Limb (tissue), 2 donors: ENCODE results near the gene ZRANB2.

ENCODE experiments used
- DNase-seq, 2 donors: peaks; one replicate each; pipeline ENCODE4 v3.0.0-alpha.2; 2016; ENCODE audit errors: extremely low spot score in 2 of 2

ZRANB2 gene, protein sequence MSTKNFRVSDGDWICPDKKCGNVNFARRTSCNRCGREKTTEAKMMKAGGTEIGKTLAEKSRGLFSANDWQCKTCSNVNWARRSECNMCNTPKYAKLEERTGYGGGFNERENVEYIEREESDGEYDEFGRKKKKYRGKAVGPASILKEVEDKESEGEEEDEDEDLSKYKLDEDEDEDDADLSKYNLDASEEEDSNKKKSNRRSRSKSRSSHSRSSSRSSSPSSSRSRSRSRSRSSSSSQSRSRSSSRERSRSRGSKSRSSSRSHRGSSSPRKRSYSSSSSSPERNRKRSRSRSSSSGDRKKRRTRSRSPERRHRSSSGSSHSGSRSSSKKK

GRCh38 chr1:71080739-71081696 is at the start of gene ZRANB2:
TSS of gene ZRANB2 (minus strand) at chr1:71081035. CDS start at chr1:71080995, 40 bp downstream.
- DNase-seq = peak; percentile 92 to 96

DNA sequence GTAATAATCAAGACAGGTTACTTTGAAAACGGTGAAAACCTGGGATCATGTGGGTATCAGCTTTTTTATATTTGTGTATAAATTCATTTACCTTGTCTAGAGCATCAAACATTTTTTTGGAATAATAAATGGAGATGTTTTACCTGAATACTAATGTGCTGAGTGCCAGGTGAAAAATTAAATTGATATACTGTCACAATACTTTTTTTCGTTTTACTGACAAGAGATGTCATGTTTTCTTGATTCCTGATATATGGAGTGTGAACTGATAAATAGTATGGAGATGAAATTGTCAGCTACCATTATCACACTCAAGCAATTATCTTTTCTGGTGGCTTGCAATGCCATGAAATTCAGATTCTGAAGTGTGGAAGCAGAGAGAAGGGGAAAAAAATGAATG is 47.2 kb upstream of the ZRANB2 start:
- no peak for DNase-seq

- no peak for DNase-seq
These were observed 37.3 kb upstream of the ZRANB2 start for GRCh38 chr1:71118086-71118485.

DNA sequence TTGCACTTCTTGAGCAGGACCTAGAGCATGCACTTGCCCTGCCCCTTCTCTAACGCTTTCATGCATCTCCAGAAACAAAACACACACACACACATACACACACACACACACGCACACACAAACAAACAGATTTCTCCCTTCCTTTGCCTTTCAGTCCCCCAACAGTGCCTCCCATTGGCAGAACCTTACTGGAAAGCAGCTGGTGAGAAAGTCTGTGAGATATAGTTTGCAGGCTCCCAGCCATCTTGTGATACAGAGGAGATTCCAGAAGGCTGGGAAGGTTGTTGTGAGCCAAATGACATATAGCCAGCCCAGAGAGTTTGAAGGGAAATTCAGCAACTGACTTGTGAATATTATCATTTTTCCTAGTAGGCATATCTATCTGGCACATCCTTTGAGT is 35.9 kb upstream of the ZRANB2 start:
- no peak for DNase-seq

DNA sequence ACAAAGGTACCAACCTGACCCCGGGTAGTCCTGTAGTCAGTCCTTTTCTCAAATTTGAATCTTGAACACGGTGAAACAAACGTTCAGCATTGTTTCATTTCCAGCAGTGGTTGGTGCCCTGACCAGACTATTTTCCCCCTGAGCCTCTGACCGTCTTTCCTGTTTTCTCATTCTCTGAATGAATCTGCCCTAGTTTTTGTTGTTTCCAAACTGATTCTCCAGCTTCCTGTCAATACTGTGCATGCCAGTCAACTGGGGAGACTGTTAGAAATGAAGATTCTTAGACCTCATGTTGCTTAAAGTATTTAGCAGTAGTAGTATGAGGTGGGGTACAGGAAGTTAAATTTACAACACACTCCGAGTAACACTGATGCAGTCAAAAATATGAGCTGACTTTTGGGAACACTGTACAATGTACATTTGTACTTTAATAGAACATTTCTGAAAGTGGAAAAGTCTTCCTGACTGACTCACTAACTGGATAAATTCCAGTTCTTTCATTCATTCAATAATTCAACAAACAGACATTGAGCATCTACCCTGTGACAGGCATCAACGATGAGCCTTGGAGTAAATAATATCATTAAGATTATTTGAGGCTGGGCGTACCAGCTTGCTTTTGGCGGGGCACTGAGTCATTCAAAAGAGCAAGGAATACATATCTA is 26.0 kb upstream of the ZRANB2 start:
- no peak for DNase-seq

GRCh38 chr1:71104417-71104816 is 23.6 kb upstream of the ZRANB2 start:
- DNase-seq = no peak

DNA sequence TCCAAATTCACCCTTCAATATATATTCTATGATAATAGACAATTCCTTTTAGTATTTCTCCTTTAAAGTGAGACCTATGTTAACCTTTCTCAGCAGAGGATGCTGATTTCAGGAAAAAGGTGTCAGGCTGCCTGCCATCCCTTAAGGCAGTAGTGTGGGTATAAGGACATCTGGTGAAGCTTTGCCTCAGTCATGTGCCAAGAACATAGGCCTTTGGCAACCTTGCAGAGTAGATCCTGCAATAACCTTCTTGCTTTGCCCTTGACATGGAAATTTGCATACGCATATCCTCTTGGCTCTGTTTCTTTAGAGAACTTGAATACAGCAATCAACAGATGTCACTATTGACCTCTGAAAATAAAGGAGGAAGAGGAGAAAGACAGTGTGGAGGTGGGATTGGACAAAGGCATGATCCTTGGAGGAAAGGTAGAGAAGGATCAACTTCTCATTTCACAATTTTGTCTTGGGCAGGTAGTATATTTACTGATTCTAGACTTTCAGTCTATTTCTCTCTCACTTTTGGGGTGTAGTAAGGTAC is 21.1 kb upstream of the ZRANB2 start:
- no peak for DNase-seq

DNA sequence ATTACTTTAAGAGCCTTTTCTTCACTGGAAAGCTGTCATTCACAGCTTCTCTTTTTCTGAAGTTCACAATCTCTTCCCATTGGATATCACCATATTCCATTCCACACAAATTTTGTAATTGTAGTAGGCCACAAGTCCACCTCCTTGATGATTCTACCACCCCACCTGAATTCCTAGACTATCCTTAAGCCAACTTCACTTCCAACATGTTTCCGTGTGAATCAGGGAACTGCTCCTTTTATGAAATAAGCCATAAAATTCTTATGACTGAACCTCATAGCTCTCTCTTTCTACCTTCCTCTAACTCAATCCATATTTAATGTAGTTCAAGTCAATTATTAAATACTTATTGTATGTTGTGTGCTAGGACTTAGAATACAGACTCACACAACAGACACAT is 16.6 kb upstream of the ZRANB2 start:
- DNase-seq = no peak

- DNase-seq = no peak
These were observed 14.1 kb upstream of the ZRANB2 start for GRCh38 chr1:71094913-71095312.

DNA sequence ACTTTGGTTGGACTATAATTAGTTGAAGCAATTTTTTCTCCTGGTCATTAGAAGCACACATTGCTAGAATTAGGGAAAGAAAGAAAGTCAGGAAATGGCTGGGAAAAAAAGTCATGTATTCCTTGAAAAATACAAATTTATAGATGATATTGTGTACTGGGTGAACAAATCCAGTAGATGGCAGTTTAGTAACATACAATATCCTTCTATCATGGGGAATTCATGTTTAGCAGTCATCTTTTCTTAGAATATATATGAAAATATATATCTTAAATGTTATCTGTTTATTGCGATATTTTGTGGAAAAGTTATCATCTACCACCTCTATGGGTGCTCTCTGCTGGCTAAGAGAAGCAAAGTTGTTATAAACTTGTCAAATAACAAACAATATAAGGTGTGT is 13.1 kb upstream of the ZRANB2 start:
- peak in 1 of 2 donors; percentile 54 for DNase-seq

- no peak for DNase-seq
These were observed 8.9 kb upstream of the ZRANB2 start for GRCh38 chr1:71089536-71090270.

- DNase-seq = no peak
These were observed 7.9 kb upstream of the ZRANB2 start for GRCh38 chr1:71088645-71089287.

GRCh38 chr1:71087713-71088112 is 6.9 kb upstream of the ZRANB2 start:
- DNase-seq = no peak

DNA sequence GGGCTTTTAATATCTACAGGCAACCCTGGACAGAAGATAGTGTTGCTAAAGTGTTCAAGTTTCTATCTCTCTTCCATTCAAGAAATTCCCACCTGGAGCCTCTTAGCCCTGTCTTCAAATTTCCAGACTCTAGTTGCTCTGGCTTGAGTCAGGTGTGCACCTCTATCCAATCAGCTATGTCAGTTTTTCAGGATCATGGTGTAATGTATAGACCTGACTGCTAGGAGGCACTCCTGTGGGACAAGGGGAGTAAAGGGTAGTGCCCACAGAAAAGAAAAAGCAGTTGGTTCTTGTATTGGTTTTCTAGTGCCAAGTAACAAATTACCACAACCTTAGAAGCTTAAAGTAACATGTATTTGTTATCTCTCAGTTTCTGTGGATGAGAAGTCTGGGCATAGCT is 6.2 kb upstream of the ZRANB2 start:
- no peak for DNase-seq

DNA sequence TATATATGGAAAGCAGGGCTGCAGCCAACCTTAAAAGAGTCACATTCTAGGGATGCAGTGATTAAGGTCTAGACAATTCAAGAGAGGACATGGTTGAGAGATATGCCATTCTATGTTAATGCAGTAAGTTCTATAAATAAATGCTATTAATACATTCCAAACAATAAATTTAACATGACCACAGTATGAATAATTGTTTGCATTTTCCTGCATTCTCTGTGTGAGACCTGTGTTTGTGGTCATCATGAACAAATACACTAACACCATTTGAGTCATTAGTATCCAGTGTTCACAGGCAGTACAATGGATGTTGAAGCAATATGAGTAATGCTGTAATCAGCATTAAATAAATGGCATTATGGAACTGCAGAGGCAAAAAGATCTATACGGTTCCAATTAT is 5.5 kb upstream of the ZRANB2 start:
- no peak for DNase-seq

DNA sequence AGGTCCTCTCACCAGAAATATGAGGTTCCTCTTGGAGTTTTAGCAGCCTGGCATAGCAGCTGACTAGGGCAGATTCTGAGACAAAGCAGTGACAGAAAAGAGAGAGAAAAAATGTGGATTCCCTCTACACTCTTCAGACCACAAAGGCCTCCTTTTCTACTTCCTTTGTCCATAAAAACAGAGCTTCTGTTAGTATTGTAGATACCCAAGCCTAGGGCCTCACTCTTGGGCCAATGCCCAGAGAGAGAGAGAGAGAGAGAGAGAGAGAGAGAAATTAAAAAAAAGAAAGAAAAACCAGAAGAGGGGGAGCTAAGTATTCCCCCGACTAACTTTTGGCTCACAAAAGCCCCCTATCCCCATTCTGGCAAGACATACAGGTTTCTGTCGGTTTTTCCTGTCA is 2.4 kb upstream of the ZRANB2 start:
- no peak for DNase-seq

DNA sequence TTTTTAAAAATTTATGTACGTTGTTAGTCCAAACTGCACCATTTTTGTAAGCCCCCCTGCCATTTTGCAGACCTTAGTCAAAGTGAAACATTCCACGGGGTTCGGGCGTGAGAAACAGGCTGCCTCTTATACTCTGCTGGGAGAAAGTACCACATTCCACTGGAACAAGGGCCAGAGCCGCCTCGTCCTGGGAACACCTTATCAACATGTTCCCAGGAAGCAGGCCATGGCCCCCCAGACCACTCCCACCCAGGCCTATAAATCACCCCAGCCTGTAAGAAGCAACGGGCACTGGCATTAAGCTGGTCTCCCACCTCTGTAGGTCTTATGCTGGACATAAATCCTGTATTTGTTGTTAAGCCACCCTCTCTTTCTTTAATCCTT is 854 bp upstream of the ZRANB2 start:
- peak in 1 of 2 donors; percentile 38 for DNase-seq

GRCh38 chr1:71080230-71080738 is 551 bp downstream of the ZRANB2 start:
- peak in 1 of 2 donors; percentile 2 for DNase-seq

DNA sequence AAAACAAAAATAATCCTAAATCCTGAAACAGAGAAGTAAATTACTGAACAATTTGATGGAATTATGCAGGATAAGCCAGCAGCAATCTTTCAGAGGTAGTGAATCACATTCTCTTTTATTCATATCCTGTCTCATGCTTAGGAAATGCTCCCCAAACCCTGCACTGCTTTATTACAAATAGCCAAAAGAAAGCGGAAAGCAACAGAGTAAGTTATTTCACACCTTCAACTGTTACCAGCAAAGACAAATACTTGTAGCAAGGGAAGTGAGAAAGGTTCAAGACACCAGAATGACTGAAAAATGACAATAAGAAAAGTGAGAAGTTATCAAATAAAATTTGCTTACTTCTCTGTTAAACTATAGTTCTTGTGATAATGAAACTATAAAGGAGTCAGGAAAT is 6.2 kb downstream of the ZRANB2 start:
- no peak for DNase-seq

- no peak for DNase-seq
These were observed 8.6 kb downstream of the ZRANB2 start for GRCh38 chr1:71072273-71072672.
